ENCODE measurements around the gene RIC8B.
"Not testable (repeated sequence)": the region's sequence is repeated elsewhere in the genome, so short reads cannot be mapped to it uniquely, and the experiment has no call there.

Gene RIC8B

GRCh38 chr12:106774005-106774807, at the start of gene RIC8B:
Gene RIC8B (plus strand): TSS chr12:106774682. CDS start chr12:106774746, 64 bp downstream.
- peak; percentile 57 to 79 (median 71) for DNase-seq (ENCODE audit: low read depth in 4 of 4, low spot score in 1 of 4)

GRCh38 chr12:106724934-106725333, 49.5 kb upstream of the RIC8B start:
- DNase-seq (ENCODE audit: low read depth in 4 of 4, low spot score in 1 of 4), result no peak

GRCh38 chr12:106726603-106727202, 47.8 kb upstream of the RIC8B start:
- not testable (repeated sequence) for DNase-seq (ENCODE audit: low read depth in 4 of 4, low spot score in 1 of 4)

GRCh38 chr12:106729611-106730010, 44.9 kb upstream of the RIC8B start:
- DNase-seq (ENCODE audit: low read depth in 4 of 4, low spot score in 1 of 4), result no peak

GRCh38 chr12:106732890-106733289, 41.6 kb upstream of the RIC8B start:
- DNase-seq (ENCODE audit: low read depth in 4 of 4, low spot score in 1 of 4), result no peak

GRCh38 chr12:106733660-106734059, 40.8 kb upstream of the RIC8B start:
- DNase-seq (ENCODE audit: low read depth in 4 of 4, low spot score in 1 of 4), result no peak

- no peak for DNase-seq (ENCODE audit: low read depth in 4 of 4, low spot score in 1 of 4)
Measured at GRCh38 chr12:106736051-106736957, 38.2 kb upstream of the RIC8B start.

GRCh38 chr12:106739318-106739717, 35.2 kb upstream of the RIC8B start:
- DNase-seq (ENCODE audit: low read depth in 4 of 4, low spot score in 1 of 4), result no peak

GRCh38 chr12:106739815-106740530, 34.5 kb upstream of the RIC8B start:
- DNase-seq (ENCODE audit: low read depth in 4 of 4, low spot score in 1 of 4), result no peak

- DNase-seq (ENCODE audit: low read depth in 4 of 4, low spot score in 1 of 4), result no peak
Measured at GRCh38 chr12:106740818-106741217, 33.7 kb upstream of the RIC8B start.

- DNase-seq (ENCODE audit: low read depth in 4 of 4, low spot score in 1 of 4), result no peak
Measured at GRCh38 chr12:106741247-106741646, 33.2 kb upstream of the RIC8B start.

GRCh38 chr12:106743270-106743988, 31.1 kb upstream of the RIC8B start:
- DNase-seq (ENCODE audit: low read depth in 4 of 4, low spot score in 1 of 4), result no peak

GRCh38 chr12:106744600-106744999, 29.9 kb upstream of the RIC8B start:
- DNase-seq (ENCODE audit: low read depth in 4 of 4, low spot score in 1 of 4), result no peak

- DNase-seq (ENCODE audit: low read depth in 4 of 4, low spot score in 1 of 4), result no peak
Measured at GRCh38 chr12:106745181-106745745, 29.2 kb upstream of the RIC8B start.

GRCh38 chr12:106747973-106748436, 26.5 kb upstream of the RIC8B start:
- no peak for DNase-seq (ENCODE audit: low read depth in 4 of 4, low spot score in 1 of 4)

- no peak for DNase-seq (ENCODE audit: low read depth in 4 of 4, low spot score in 1 of 4)
Measured at GRCh38 chr12:106750524-106750923, 24.0 kb upstream of the RIC8B start.

GRCh38 chr12:106753526-106753925, 21.0 kb upstream of the RIC8B start:
- peak in 2 of 4 experiments; percentile 41 to 49 for DNase-seq (ENCODE audit: low read depth in 4 of 4, low spot score in 1 of 4)

- DNase-seq (ENCODE audit: low read depth in 4 of 4, low spot score in 1 of 4), result no peak
Measured at GRCh38 chr12:106754331-106754730, 20.2 kb upstream of the RIC8B start.

- DNase-seq (ENCODE audit: low read depth in 4 of 4, low spot score in 1 of 4), result no peak
Measured at GRCh38 chr12:106757623-106758348, 16.7 kb upstream of the RIC8B start.

Measured in stimulated activated CD4-positive, alpha-beta T cell treated with anti-CD3 and anti-CD28 coated beads, Interleukin-1b, Interleukin-23, amount 100 ng/mL, for 24 hours (primary cell).